H9 (cell line): ENCODE results near the gene PAEP. TPM values are rescaled to one million over a fixed set of nuclear protein-coding genes. Genes with fewer than 3 reads are reported as not detected.

Source experiments
- DNase-seq: peaks from one replicate; pipeline ENCODE4 v3.0.0-alpha.2; 2017
- H2AFZ ChIP-seq: one replicate; pipeline ENCODE4 v1.6.1; 2013; ENCODE audit warnings: mild to moderate bottlenecking, low read length, control low read depth, moderate library complexity
- H2AK5ac ChIP-seq: 2 replicates; pipeline ENCODE4 v1.6.1; 2013; ENCODE audit warnings: low read length, control low read depth, mixed read lengths; ENCODE audit not compliant: insufficient read length
- H2BK120ac ChIP-seq: one replicate; pipeline ENCODE4 v1.6.1; 2013; ENCODE audit warnings: low read depth, mild to moderate bottlenecking, low read length, control low read depth, inconsistent platforms; ENCODE audit not compliant: poor library complexity, severe bottlenecking
- H2BK12ac ChIP-seq: 2 replicates; pipeline ENCODE4 v1.6.1; 2013; ENCODE audit warnings: low read length, control low read depth, mixed read lengths, low read depth; ENCODE audit not compliant: insufficient read length
- H2BK15ac ChIP-seq: 2 replicates; pipeline ENCODE4 v1.6.1; 2013; ENCODE audit warnings: low read depth, low read length, control low read depth
- H2BK20ac ChIP-seq: one replicate; pipeline ENCODE4 v1.6.1; 2013; ENCODE audit warnings: low read depth, mild to moderate bottlenecking, low read length, control low read depth, inconsistent platforms; ENCODE audit not compliant: poor library complexity, severe bottlenecking
- H2BK5ac ChIP-seq: 2 replicates; pipeline ENCODE4 v1.6.1; 2013; ENCODE audit warnings: low read length, control low read depth, mixed read lengths; ENCODE audit not compliant: insufficient read length
- H3K14ac ChIP-seq: 2 replicates; pipeline ENCODE4 v1.6.1; 2013; ENCODE audit warnings: low read length, control low read depth; ENCODE audit not compliant: insufficient read depth
- H3K18ac ChIP-seq: 2 replicates; pipeline ENCODE4 v1.6.1; 2013; ENCODE audit warnings: low read depth, mild to moderate bottlenecking, mixed read lengths, low read length, control low read depth; ENCODE audit not compliant: insufficient read length
- H3K23ac ChIP-seq: 2 replicates; pipeline ENCODE4 v1.6.1; 2013; ENCODE audit warnings: low read length, control low read depth, mixed read lengths, low read depth; ENCODE audit not compliant: insufficient read length
- H3K23me2 ChIP-seq: 2 replicates; pipeline ENCODE4 v1.6.1; 2013; ENCODE audit warnings: low read depth, mild to moderate bottlenecking, mixed read lengths, low read length, control low read depth; ENCODE audit not compliant: insufficient read length, poor library complexity, severe bottlenecking
- H3K27ac ChIP-seq: 2 replicates; pipeline ENCODE4 v1.5.1; 2013; ENCODE audit warnings: low read length, control low read depth, mixed read lengths, low read depth; ENCODE audit not compliant: insufficient read length
- H3K27me3 ChIP-seq: 2 replicates; pipeline ENCODE4 v1.6.1; 2013; ENCODE audit warnings: low read length, control low read depth, inconsistent platforms; ENCODE audit not compliant: insufficient read depth
- H3K4ac ChIP-seq: 2 replicates; pipeline ENCODE4 v1.6.1; 2013; ENCODE audit warnings: low read depth, mild to moderate bottlenecking, control low read depth, inconsistent platforms, low read length, moderate library complexity
- H3K4me1 ChIP-seq: 2 replicates; pipeline ENCODE4 v1.6.1; 2013; ENCODE audit warnings: low read length, control low read depth, inconsistent platforms; ENCODE audit not compliant: insufficient read depth
- H3K4me2 ChIP-seq: 2 replicates; pipeline ENCODE4 v1.6.1; 2013; ENCODE audit warnings: low read length, control low read depth, mixed read lengths; ENCODE audit not compliant: insufficient read length, insufficient read depth
- H3K56ac ChIP-seq: 2 replicates; pipeline ENCODE4 v1.6.1; 2013; ENCODE audit warnings: low read depth, mild to moderate bottlenecking, mixed read lengths, low read length, control low read depth; ENCODE audit not compliant: insufficient read length
- H3K79me1 ChIP-seq: 2 replicates; pipeline ENCODE4 v1.6.1; 2013; ENCODE audit warnings: low read depth, mild to moderate bottlenecking, moderate library complexity, low read length, control low read depth, inconsistent platforms; ENCODE audit not compliant: insufficient read depth, poor library complexity, severe bottlenecking
- H3K79me2 ChIP-seq: 2 replicates; pipeline ENCODE4 v1.6.1; 2013; ENCODE audit warnings: low read length, control low read depth, inconsistent platforms; ENCODE audit not compliant: insufficient read depth
- H3K9ac ChIP-seq: 2 replicates; pipeline ENCODE4 v1.6.1; 2013; ENCODE audit warnings: low read length, control low read depth, mixed read lengths; ENCODE audit not compliant: insufficient read length; ENCODE audit errors: extremely low read depth
- H3K9me3 ChIP-seq: one replicate; pipeline ENCODE4 v1.6.1; 2013; ENCODE audit warnings: low read depth, low read length, inconsistent platforms; ENCODE audit not compliant: control insufficient read depth
- H3T11ph ChIP-seq: one replicate; pipeline ENCODE4 v1.6.1; 2013; ENCODE audit warnings: mild to moderate bottlenecking, low read length, control low read depth, inconsistent platforms
- H4K20me1 ChIP-seq: one replicate; pipeline ENCODE4 v1.6.1; 2013; ENCODE audit not compliant: control insufficient read depth, insufficient read length, insufficient read depth
- H4K5ac ChIP-seq: 2 replicates; pipeline ENCODE4 v1.6.1; 2013; ENCODE audit warnings: low read depth, mild to moderate bottlenecking, mixed read lengths, low read length, control low read depth; ENCODE audit not compliant: insufficient read length
- H4K8ac ChIP-seq: replicated peaks from 2 replicates; pipeline ENCODE4 v1.6.1; 2013; ENCODE audit warnings: low read length, control low read depth, mixed read lengths, low read depth; ENCODE audit not compliant: insufficient read length
- H4K91ac ChIP-seq: 2 replicates; pipeline ENCODE4 v1.6.1; 2013; ENCODE audit warnings: low read depth, mild to moderate bottlenecking, moderate library complexity, mixed read lengths, low read length, control low read depth; ENCODE audit not compliant: insufficient read length
- H3K27ac Mint-ChIP-seq, 3 experiments: 2 replicates in 2 of 3; 3 replicates in 1 of 3; pipeline ENCODE4 v1.8.0; 2020 to 2021; ENCODE audit warnings: mixed read lengths in 3 of 3, mild to moderate bottlenecking in 1 of 3, moderate library complexity in 1 of 3
- H3K27me3 Mint-ChIP-seq: 2 replicates; pipeline ENCODE4 v1.8.0; 2021; ENCODE audit warnings: low read depth, mild to moderate bottlenecking, moderate library complexity, mixed read lengths
- H3K36me3 Mint-ChIP-seq, 3 experiments: 2 replicates in 2 of 3; 3 replicates in 1 of 3; pipeline ENCODE4 v1.8.0; 2020 to 2021; ENCODE audit warnings: low read depth in 3 of 3, mixed read lengths in 3 of 3; ENCODE audit not compliant: insufficient read depth in 1 of 3
- H3K4me1 Mint-ChIP-seq, 2 experiments: 2 replicates each; pipeline ENCODE4 v1.8.0; 2020; ENCODE audit warnings: mixed read lengths in 2 of 2
- H3K4me3 Mint-ChIP-seq, 2 experiments: 2 replicates in 1 of 2; 3 replicates in 1 of 2; pipeline ENCODE4 v1.8.0; 2020 to 2021; ENCODE audit warnings: mild to moderate bottlenecking in 2 of 2, mixed read lengths in 2 of 2, moderate library complexity in 1 of 2
- H3K9me3 Mint-ChIP-seq, 2 experiments: 2 replicates in 1 of 2; 3 replicates in 1 of 2; pipeline ENCODE4 v1.8.0; 2020; ENCODE audit warnings: mild to moderate bottlenecking in 2 of 2, mixed read lengths in 2 of 2, moderate library complexity in 1 of 2
- WGBS: extraction: QIAGEN DNeasy Blood & Tissue Kit; methylation state at CpG from one replicate; pipeline ENCODE4 v1.1.7; 2013; ENCODE audit warnings: missing lambda C conversion rate, low lambda C conversion rate, mixed read lengths; ENCODE audit not compliant: insufficient read length; ENCODE audit errors: extremely low coverage; 5-methylcytosine and 5-hydroxymethylcytosine counted together
- total RNA-seq: library from RNA; stranded (reverse); gene quantifications from 2 replicates; pipeline ENCODE4 v1.2.1, GENCODE V29; 2021
- TF ChIP-seq, protein P1 (sequence below): fragments of 200-600 bp; sonication (generic); conservative IDR thresholded peaks from 3 replicates; pipeline ENCODE4 v1.8.0; 2021; ENCODE audit warnings: antibody characterized with exemption, mild to moderate bottlenecking

Gene PAEP
- total RNA-seq, 1 experiment from 2014 or later: not detected

GRCh38 chr9:135555203-135555602, 6.4 kb upstream of the PAEP start:
- Histone ChIP-seq H3T11ph (no peak overlapping the region), H2AK5ac (no peak overlapping the region), H3K23me2 (no peaks in the 10 kb centered on the region), H3K4me2 (no peak overlapping the region), H2AFZ (no peak overlapping the region), H3K56ac (no peak overlapping the region), H3K9me3 (no peaks in the 10 kb centered on the region), H3K79me2 (no peaks in the 10 kb centered on the region), H3K23ac (no peak overlapping the region), H3K4me1 (no peaks in the 10 kb centered on the region; the same call in 1 of the 2 replicates), H3K14ac (no peak overlapping the region), H3K18ac (no peak overlapping the region), H4K91ac (no peak overlapping the region), H2BK5ac (no peak overlapping the region), H3K79me1 (no peaks in the 10 kb centered on the region), H4K20me1 (no peaks in the 10 kb centered on the region), H4K5ac (no peak overlapping the region), H2BK12ac (no peak overlapping the region), H3K27me3 (no peaks in the 10 kb centered on the region), H4K8ac (no peak overlapping the region), H3K27ac (no peak overlapping the region), H2BK20ac (no peak overlapping the region), H2BK120ac (no peak overlapping the region), H2BK15ac (no peak overlapping the region), H3K9ac (no peak overlapping the region), H3K4ac (no peak overlapping the region)
- whole genome bisulfite sequencing: no CpG with 5 or more reads among the region's 5 CpGs
- H3K9me3 Mint-ChIP-seq: peaks cover 0 to 3% of the 10 kb centered on the region in 2 experiments; a peak in 1 of 5 replicates
- no peak overlapping the region for H3K27ac Mint-ChIP-seq
- peaks cover 5 to 11% of the 10 kb centered on the region in 2 experiments; a peak in 2 of 4 replicates for H3K4me1 Mint-ChIP-seq
- TF ChIP-seq, protein P1, sequence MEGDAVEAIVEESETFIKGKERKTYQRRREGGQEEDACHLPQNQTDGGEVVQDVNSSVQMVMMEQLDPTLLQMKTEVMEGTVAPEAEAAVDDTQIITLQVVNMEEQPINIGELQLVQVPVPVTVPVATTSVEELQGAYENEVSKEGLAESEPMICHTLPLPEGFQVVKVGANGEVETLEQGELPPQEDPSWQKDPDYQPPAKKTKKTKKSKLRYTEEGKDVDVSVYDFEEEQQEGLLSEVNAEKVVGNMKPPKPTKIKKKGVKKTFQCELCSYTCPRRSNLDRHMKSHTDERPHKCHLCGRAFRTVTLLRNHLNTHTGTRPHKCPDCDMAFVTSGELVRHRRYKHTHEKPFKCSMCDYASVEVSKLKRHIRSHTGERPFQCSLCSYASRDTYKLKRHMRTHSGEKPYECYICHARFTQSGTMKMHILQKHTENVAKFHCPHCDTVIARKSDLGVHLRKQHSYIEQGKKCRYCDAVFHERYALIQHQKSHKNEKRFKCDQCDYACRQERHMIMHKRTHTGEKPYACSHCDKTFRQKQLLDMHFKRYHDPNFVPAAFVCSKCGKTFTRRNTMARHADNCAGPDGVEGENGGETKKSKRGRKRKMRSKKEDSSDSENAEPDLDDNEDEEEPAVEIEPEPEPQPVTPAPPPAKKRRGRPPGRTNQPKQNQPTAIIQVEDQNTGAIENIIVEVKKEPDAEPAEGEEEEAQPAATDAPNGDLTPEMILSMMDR: no peak
- no peak for DNase-seq
- peaks cover 7% of the 10 kb centered on the region; the same call in 1 of the 2 replicates for H3K27me3 Mint-ChIP-seq
- no peaks in the 10 kb centered on the region for H3K36me3 Mint-ChIP-seq
- no peak overlapping the region for H3K4me3 Mint-ChIP-seq
